Karpas-422 (cell line): ENCODE data around the gene LYPLA2. TPM values are rescaled to one million over a fixed set of nuclear protein-coding genes. Genes with fewer than 3 reads are reported as not detected.

ENCODE experiments used
- DNase-seq: peaks from one replicate; pipeline ENCODE4 v3.0.0-alpha.2; 2015
- H2AFZ ChIP-seq: fragments of 200-600 bp; sonication (generic); 2 replicates; pipeline ENCODE4 v1.6.1; 2014; ENCODE audit warnings: antibody characterized with exemption, low read length, mixed read lengths
- H3K27ac ChIP-seq: fragments of 200-600 bp; sonication (generic); 2 replicates; pipeline ENCODE4 v1.5.1; 2014; ENCODE audit warnings: mild to moderate bottlenecking, low read length, moderate library complexity
- H3K27me3 ChIP-seq: fragments of 200-600 bp; sonication (generic); 2 replicates; pipeline ENCODE4 v1.6.1; 2014; ENCODE audit warnings: low read length, mixed read lengths
- H3K36me3 ChIP-seq: fragments of 200-600 bp; sonication (generic); 2 replicates; pipeline ENCODE4 v1.6.1; 2014; ENCODE audit warnings: low read length, mixed read lengths; ENCODE audit not compliant: insufficient read depth
- H3K4me1 ChIP-seq: fragments of 200-600 bp; sonication (generic); 2 replicates; pipeline ENCODE4 v1.6.1; 2014; ENCODE audit warnings: mild to moderate bottlenecking, low read length, mixed read lengths
- H3K4me2 ChIP-seq: fragments of 200-600 bp; sonication (generic); 2 replicates; pipeline ENCODE4 v1.6.1; 2014; ENCODE audit warnings: low read length, low read depth, mild to moderate bottlenecking; ENCODE audit not compliant: poor library complexity, severe bottlenecking
- H3K4me3 ChIP-seq: fragments of 200-600 bp; sonication (generic); 2 replicates; pipeline ENCODE4 v1.5.1; 2014; ENCODE audit warnings: mild to moderate bottlenecking, antibody characterized with exemption, low read length, mixed read lengths
- H3K79me2 ChIP-seq: fragments of 200-600 bp; sonication (generic); 2 replicates; pipeline ENCODE4 v1.6.1; 2014; ENCODE audit warnings: mild to moderate bottlenecking, low read length, mixed read lengths
- H3K9ac ChIP-seq: fragments of 200-600 bp; sonication (generic); 2 replicates; pipeline ENCODE4 v1.6.0; 2014; ENCODE audit warnings: low read length
- H3K9me2 ChIP-seq: fragments of 200-600 bp; sonication (generic), shearing (Covaris generic); replicated peaks from 2 replicates; pipeline ENCODE4 v1.6.0; 2014; ENCODE audit warnings: mild to moderate bottlenecking, low read length, moderate library complexity; ENCODE audit not compliant: insufficient read depth
- H3K9me3 ChIP-seq: fragments of 300-700, 200-600 bp; sonication (generic); 2 replicates; pipeline ENCODE4 v1.6.1; 2014; ENCODE audit warnings: low read length, mixed read lengths
- H4K20me1 ChIP-seq: fragments of 200-600 bp; sonication (generic); 2 replicates; pipeline ENCODE4 v1.6.1; 2014; ENCODE audit warnings: mild to moderate bottlenecking, antibody characterized with exemption, low read length, low read depth; ENCODE audit not compliant: insufficient read depth
- total RNA-seq: library from RNA; depleted of rRNA; stranded (reverse); fragments of >200 nt; shearing (Covaris generic); gene quantifications from 2 replicates; pipeline ENCODE4 v1.2.3, GENCODE V29; 2014; ENCODE audit warnings: low replicate concordance

Gene LYPLA2
- total RNA-seq, 1 experiment from 2014 or later: 43.1 TPM

GRCh38 chr1:23810818-23811540 is 20.0 kb downstream of the LYPLA2 start:
- peak overlapping the region; percentile 68 for H3K27ac ChIP-seq
- no peaks in the 10 kb centered on the region for H3K27me3 ChIP-seq
- H2AFZ ChIP-seq: no peak overlapping the region
- peaks cover 5% of the 10 kb centered on the region; the same call in 1 of the 2 replicates for H3K36me3 ChIP-seq
- H3K9me3 ChIP-seq: no peaks in the 10 kb centered on the region
- peak overlapping the region; percentile 25 for H3K9ac ChIP-seq
- H3K4me3 ChIP-seq: no peak overlapping the region
- H3K9me2 ChIP-seq: no peaks in the 10 kb centered on the region
- peak; percentile 96 for DNase-seq
- peak overlapping the region; percentile 39 for H3K4me2 ChIP-seq
- no peaks in the 10 kb centered on the region for H4K20me1 ChIP-seq
- H3K4me1 ChIP-seq: peaks cover 23% of the 10 kb centered on the region
- no peaks in the 10 kb centered on the region for H3K79me2 ChIP-seq

- Histone ChIP-seq H3K4me1 (peaks cover 39% of the 10 kb centered on the region), H3K36me3 (peaks cover 5% of the 10 kb centered on the region; the same call in 1 of the 2 replicates), H3K79me2 (no peaks in the 10 kb centered on the region), H3K4me2 (no peak overlapping the region), H3K9me2 (no peaks in the 10 kb centered on the region), H2AFZ (no peak overlapping the region), H3K9me3 (no peaks in the 10 kb centered on the region), H3K27me3 (no peaks in the 10 kb centered on the region), H4K20me1 (no peaks in the 10 kb centered on the region), H3K27ac (no peak overlapping the region), H3K9ac (no peak overlapping the region), H3K4me3 (no peak overlapping the region)
- DNase-seq: no peak
Observed at GRCh38 chr1:23814016-23814415, 23.1 kb downstream of the LYPLA2 start.

GRCh38 chr1:23816361-23816760 is 25.4 kb downstream of the LYPLA2 start:
- no peaks in the 10 kb centered on the region for H3K79me2 ChIP-seq
- no peaks in the 10 kb centered on the region for H3K9me2 ChIP-seq
- no peak overlapping the region for H2AFZ ChIP-seq
- no peaks in the 10 kb centered on the region for H4K20me1 ChIP-seq
- no peaks in the 10 kb centered on the region for H3K9me3 ChIP-seq
- no peak for DNase-seq
- peaks cover 20% of the 10 kb centered on the region for H3K4me1 ChIP-seq
- H3K4me3 ChIP-seq: no peak overlapping the region
- peaks cover 5% of the 10 kb centered on the region; the same call in 1 of the 2 replicates for H3K36me3 ChIP-seq
- no peak overlapping the region for H3K9ac ChIP-seq
- H3K27ac ChIP-seq: no peak overlapping the region
- no peaks in the 10 kb centered on the region for H3K27me3 ChIP-seq
- H3K4me2 ChIP-seq: no peak overlapping the region

GRCh38 chr1:23816906-23817305 is 26.0 kb downstream of the LYPLA2 start:
- no peaks in the 10 kb centered on the region for H3K9me3 ChIP-seq
- H3K4me1 ChIP-seq: peaks cover 16% of the 10 kb centered on the region
- H4K20me1 ChIP-seq: no peaks in the 10 kb centered on the region
- H3K9me2 ChIP-seq: no peaks in the 10 kb centered on the region
- no peaks in the 10 kb centered on the region for H3K27me3 ChIP-seq
- H3K36me3 ChIP-seq: peaks cover 5% of the 10 kb centered on the region; the same call in 1 of the 2 replicates
- no peak overlapping the region for H3K9ac ChIP-seq
- H3K79me2 ChIP-seq: no peaks in the 10 kb centered on the region
- no peak overlapping the region for H3K4me3 ChIP-seq
- H3K4me2 ChIP-seq: no peak overlapping the region
- no peak overlapping the region for H2AFZ ChIP-seq
- no peak for DNase-seq
- H3K27ac ChIP-seq: peak overlapping the region; percentile 54

- H3K9ac ChIP-seq: no peak overlapping the region
- no peaks in the 10 kb centered on the region for H4K20me1 ChIP-seq
- no peaks in the 10 kb centered on the region for H3K27me3 ChIP-seq
- H3K9me2 ChIP-seq: no peaks in the 10 kb centered on the region
- no peak overlapping the region for H3K4me2 ChIP-seq
- H3K27ac ChIP-seq: peak overlapping the region; percentile 54
- H3K9me3 ChIP-seq: no peaks in the 10 kb centered on the region
- H3K36me3 ChIP-seq: peaks cover 5% of the 10 kb centered on the region; the same call in 1 of the 2 replicates
- H3K4me1 ChIP-seq: peaks cover 16% of the 10 kb centered on the region
- H3K4me3 ChIP-seq: no peak overlapping the region
- H3K79me2 ChIP-seq: no peaks in the 10 kb centered on the region
- no peak for DNase-seq
- H2AFZ ChIP-seq: no peak overlapping the region
Observed at GRCh38 chr1:23817633-23818032, 26.7 kb downstream of the LYPLA2 start.

- Histone ChIP-seq H3K27me3 (no peaks in the 10 kb centered on the region), H3K9me2 (no peaks in the 10 kb centered on the region), H3K4me3 (peak overlapping the region; percentile 87; the same call in 1 of the 2 replicates), H3K36me3 (no peaks in the 10 kb centered on the region), H3K9ac (peak overlapping the region; percentile 96; the same call in 1 of the 2 replicates), H3K4me1 (peaks cover 22% of the 10 kb centered on the region), H4K20me1 (no peaks in the 10 kb centered on the region), H3K27ac (no peak overlapping the region), H3K4me2 (peak overlapping the region; percentile 70), H2AFZ (no peak overlapping the region), H3K79me2 (peaks cover 18% of the 10 kb centered on the region), H3K9me3 (no peaks in the 10 kb centered on the region)
- DNase-seq: no peak
Observed at GRCh38 chr1:23823767-23824166, 32.8 kb downstream of the LYPLA2 start.

GRCh38 chr1:23824711-23825075 is 33.7 kb downstream of the LYPLA2 start:
- Histone ChIP-seq H3K9me3 (no peaks in the 10 kb centered on the region), H3K27me3 (no peaks in the 10 kb centered on the region), H3K4me1 (peaks cover 22% of the 10 kb centered on the region), H3K27ac (peak overlapping the region; percentile 59), H4K20me1 (no peaks in the 10 kb centered on the region), H3K4me3 (peak overlapping the region; percentile 87), H3K9ac (peak overlapping the region; percentile 96), H3K79me2 (peaks cover 18% of the 10 kb centered on the region), H3K9me2 (no peaks in the 10 kb centered on the region), H2AFZ (no peak overlapping the region), H3K36me3 (no peaks in the 10 kb centered on the region), H3K4me2 (peak overlapping the region; percentile 70)
- DNase-seq: no peak

GRCh38 chr1:23825076-23825761 is 34.3 kb downstream of the LYPLA2 start, which contains the start of gene HMGCL:
TSS of gene HMGCL (minus strand) at chr1:23825429. CDS start at chr1:23825415, 14 bp downstream.
- H3K4me1 ChIP-seq: peaks cover 25% of the 10 kb centered on the region
- H3K9me2 ChIP-seq: no peaks in the 10 kb centered on the region
- DNase-seq: peak; percentile 97
- H3K4me3 ChIP-seq: peak within 1 kb of the TSS; percentile 87
- H4K20me1 ChIP-seq: no peaks in the 10 kb centered on the region
- no peak within 1 kb of the TSS; the same call in 1 of the 2 replicates for H2AFZ ChIP-seq
- H3K27ac ChIP-seq: peak within 1 kb of the TSS; percentile 59
- H3K4me2 ChIP-seq: peak within 1 kb of the TSS; percentile 70
- peaks cover 18% of the 10 kb centered on the region for H3K79me2 ChIP-seq
- H3K9me3 ChIP-seq: no peaks in the 10 kb centered on the region
- peak within 1 kb of the TSS; percentile 96 for H3K9ac ChIP-seq
- no peaks in the 10 kb centered on the region for H3K27me3 ChIP-seq
- H3K36me3 ChIP-seq: no peaks in the 10 kb centered on the region
